Activated CD4-positive, CD25-positive, alpha-beta regulatory T cell treated with anti-CD3 and anti-CD28 coated beads, Interleukin-2, amount 50 U/mL, for 16 hours (primary cell): Measurements from ENCODE around the gene PACSIN2.

ENCODE experiments used
- DNase-seq: peaks from one replicate; pipeline ENCODE4 v3.0.0-alpha.2; 2020; ENCODE audit warnings: low read depth, low spot score

PACSIN2 gene

GRCh38 chr22:42821386-42821785 is 193.6 kb downstream of the PACSIN2 start:
- DNase-seq, result no peak

- no peak for DNase-seq
Measured at GRCh38 chr22:42820045-42820763, 194.7 kb downstream of the PACSIN2 start.
